Colonic mucosa (tissue), 4 donors: ENCODE measurements around the gene CEP63. TPM values are rescaled to one million over a fixed set of nuclear protein-coding genes. Genes with fewer than 3 reads are reported as not detected.
A peak's percentile ranks its signal among the peaks of the same experiment; 100 is the strongest.

Source experiments
- DNase-seq: peaks from one replicate; pipeline ENCODE4 v3.0.0-alpha.2; 2020
- H3K27ac ChIP-seq: fragments of 200-600 bp; one replicate; pipeline ENCODE4 v1.8.0; 2021
- H3K27me3 ChIP-seq: fragments of 200-600 bp; one replicate; pipeline ENCODE4 v1.8.0; 2021
- H3K36me3 ChIP-seq: fragments of 200-600 bp; one replicate; pipeline ENCODE4 v1.8.0; 2021
- H3K4me1 ChIP-seq: fragments of 200-600 bp; one replicate; pipeline ENCODE4 v1.8.0; 2021; ENCODE audit warnings: mild to moderate bottlenecking
- H3K4me3 ChIP-seq: fragments of 200-600 bp; one replicate; pipeline ENCODE4 v1.8.0; 2021
- H3K9ac ChIP-seq, 2 donors: one replicate each; pipeline ENCODE4 v1.7.0; 2013; ENCODE audit warnings: control low read depth in 2 of 2, low read depth in 2 of 2, low read length in 2 of 2
- H3K9me3 ChIP-seq: fragments of 200-600 bp; one replicate; pipeline ENCODE4 v1.8.0; 2021
- CTCF ChIP-seq: fragments of 200-600 bp; IDR thresholded peaks from one replicate; pipeline ENCODE4 v1.8.0; 2022; ENCODE audit warnings: antibody characterized with exemption, mild to moderate bottlenecking
- intact Hi-C: fragments of 100-400 bp; cut with DNase I; formaldehyde crosslinking; loops from one replicate; pipeline ENCODE4 v1.14.1; 2022
- total RNA-seq, 2 donors: library from RNA; stranded (reverse); fragmentation: NEBNext Ultra II Directional in 1 of 2; extraction: Animal tissue kit (Norgen Biotek cat#: 25700) in 1 of 2; gene quantifications; one replicate each; pipeline ENCODE4 v1.2.1, GENCODE V29; 2021
- donor health status: healthy.
- donor health status: DM: no; HTN: no; CAD: no.
- donor health status: DM: no; HTN: no; CAD: no.

Gene CEP63
- total RNA-seq, 2 donors from 2014 or later = 16.9 to 19.6 TPM

DNA sequence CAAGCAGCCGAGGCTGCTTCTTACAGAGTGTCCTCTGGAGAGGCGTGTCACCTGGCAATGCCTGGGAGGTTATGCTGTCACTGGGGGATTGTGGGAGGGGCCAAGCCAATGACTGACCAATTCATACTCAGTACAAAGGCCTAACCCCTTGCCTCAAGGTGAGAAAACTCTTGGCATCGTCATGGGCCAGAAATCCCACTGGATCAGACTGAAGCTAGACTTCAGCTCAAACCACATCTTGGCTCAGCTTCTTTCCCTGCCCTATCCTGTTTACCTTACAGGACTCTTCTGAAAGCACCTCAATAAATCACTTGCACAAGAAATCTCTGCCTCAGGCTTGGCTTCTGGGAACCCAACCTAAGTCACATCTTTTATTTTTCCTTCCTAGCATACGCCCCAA is 9.6 kb upstream of the CEP63 start:
- Histone ChIP-seq H3K27ac (no peak overlapping the region), H3K36me3 (peaks cover 12% of the 10 kb centered on the region), H3K4me3 (no peak overlapping the region), H3K9ac (no peak overlapping the region), H3K9me3 (no peaks in the 10 kb centered on the region), H3K27me3 (no peaks in the 10 kb centered on the region), H3K4me1 (no peaks in the 10 kb centered on the region)
- DNase-seq = no peak
- TF ChIP-seq CTCF = no peak
- intact Hi-C loops = loop anchor here (5.0 kb wide), 1 partner anchor 264 kb away; no protein-coding TSS in a partner anchor

GRCh38 chr3:134477002-134477401 is 8.9 kb upstream of the CEP63 start:
- H3K27ac ChIP-seq = no peak overlapping the region
- no peak overlapping the region for H3K4me3 ChIP-seq
- H3K4me1 ChIP-seq = no peaks in the 10 kb centered on the region
- intact Hi-C loops = loop anchor here (5.0 kb wide), 1 partner anchor 265 kb away; no protein-coding TSS in a partner anchor
- TF ChIP-seq CTCF = no peak
- H3K9me3 ChIP-seq = no peaks in the 10 kb centered on the region
- H3K36me3 ChIP-seq = peaks cover 12% of the 10 kb centered on the region
- no peak for DNase-seq
- no peak overlapping the region for H3K9ac ChIP-seq
- no peaks in the 10 kb centered on the region for H3K27me3 ChIP-seq

- no peaks in the 10 kb centered on the region for H3K4me1 ChIP-seq
- peaks cover 12% of the 10 kb centered on the region for H3K36me3 ChIP-seq
- H3K27me3 ChIP-seq = no peaks in the 10 kb centered on the region
- H3K9ac ChIP-seq = no peak overlapping the region
- no peaks in the 10 kb centered on the region for H3K9me3 ChIP-seq
- intact Hi-C loops = loop anchor here (5.0 kb wide), 1 partner anchor 266 kb away; no protein-coding TSS in a partner anchor
- no peak overlapping the region for H3K27ac ChIP-seq
- TF ChIP-seq CTCF = no peak
- DNase-seq = no peak
- no peak overlapping the region for H3K4me3 ChIP-seq
Measured at GRCh38 chr3:134477938-134478337, 7.9 kb upstream of the CEP63 start.

DNA sequence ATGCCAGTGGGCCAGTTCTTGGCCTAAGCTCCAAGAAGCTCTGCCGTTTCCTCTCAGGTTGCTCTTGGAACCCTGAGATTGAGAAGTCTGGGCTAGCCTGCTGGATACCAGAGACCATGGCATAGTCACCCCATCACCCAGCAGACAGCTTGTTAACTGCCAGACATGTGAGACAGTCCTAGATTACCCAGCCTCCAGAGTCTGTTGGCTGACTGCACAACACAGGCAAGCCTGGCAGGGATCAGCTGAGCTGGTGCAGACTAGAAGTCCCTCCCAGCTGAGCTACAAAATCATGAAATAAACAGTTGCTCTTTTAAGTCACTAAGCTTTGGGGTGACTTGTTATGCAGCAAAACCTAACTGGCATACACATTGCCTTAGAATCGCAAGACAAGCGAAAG is 5.3 kb upstream of the CEP63 start:
- no peak overlapping the region for H3K9ac ChIP-seq
- H3K36me3 ChIP-seq = peaks cover 12% of the 10 kb centered on the region
- no peak for TF ChIP-seq CTCF
- no peak for DNase-seq
- intact Hi-C loops = no loop called here
- H3K4me1 ChIP-seq = peaks cover 6% of the 10 kb centered on the region
- no peaks in the 10 kb centered on the region for H3K27me3 ChIP-seq
- H3K4me3 ChIP-seq = no peak overlapping the region
- no peak overlapping the region for H3K27ac ChIP-seq
- no peaks in the 10 kb centered on the region for H3K9me3 ChIP-seq

GRCh38 chr3:134481166-134481565 is 4.7 kb upstream of the CEP63 start:
- no peak for TF ChIP-seq CTCF
- peaks cover 6% of the 10 kb centered on the region for H3K4me1 ChIP-seq
- H3K9me3 ChIP-seq = no peaks in the 10 kb centered on the region
- H3K36me3 ChIP-seq = peaks cover 12% of the 10 kb centered on the region
- H3K27ac ChIP-seq = no peak overlapping the region
- intact Hi-C loops = no loop called here
- H3K9ac ChIP-seq = no peak overlapping the region
- no peak for DNase-seq
- no peaks in the 10 kb centered on the region for H3K27me3 ChIP-seq
- H3K4me3 ChIP-seq = no peak overlapping the region

GRCh38 chr3:134482622-134483021 is 3.2 kb upstream of the CEP63 start:
- Histone ChIP-seq H3K9me3 (no peaks in the 10 kb centered on the region), H3K36me3 (peaks cover 11% of the 10 kb centered on the region), H3K27ac (peak overlapping the region; percentile 2), H3K27me3 (no peaks in the 10 kb centered on the region), H3K4me1 (peaks cover 6% of the 10 kb centered on the region), H3K9ac (no peak overlapping the region), H3K4me3 (no peak overlapping the region)
- intact Hi-C loops = no loop called here
- DNase-seq = no peak
- no peak for TF ChIP-seq CTCF
